Naive thymus-derived CD8-positive, alpha-beta T cell (primary cell): ENCODE data around the gene DLG5. TPM values are rescaled to one million over a fixed set of nuclear protein-coding genes. Genes with fewer than 3 reads are reported as not detected.

Experiments
- ATAC-seq, 2 donors: fragments of 150-1000 bp; cut with Tn5 transposase in 1 of 2; sonication (Bioruptor Pico), chemical (Tn5 transposase) in 1 of 2; 1 replicate in 1 of 2; 2 replicates in 1 of 2; pipeline ENCODE4 v1.10.0; 2021; ENCODE audit warnings: mild to moderate bottlenecking in 2 of 2, moderate library complexity in 2 of 2
- POLR2A ChIA-PET: fragments of 350-600 bp; sonication (Branson Sonifier 250); formaldehyde crosslinking; loops from one replicate; lab custom pipeline; 2021; ENCODE audit warnings: antibody characterized with exemption; lab: Charles Lee
- DNase-seq, 10 donors: peaks; one replicate each; pipeline versions ENCODE4 v3.0.0 to v3.0.0-alpha.2; 2020 to 2022
- H3K27ac Mint-ChIP-seq, 10 donors: one replicate each; pipeline ENCODE4 v1.8.0; 2020 to 2022; ENCODE audit warnings: mild to moderate bottlenecking in 10 of 10, mixed read lengths in 10 of 10, moderate library complexity in 4 of 10, inconsistent platforms in 1 of 10
- H3K27me3 Mint-ChIP-seq, 5 donors: one replicate each; pipeline ENCODE4 v1.8.0; 2021 to 2022; ENCODE audit warnings: mixed read lengths in 5 of 5
- H3K36me3 Mint-ChIP-seq, 3 donors: one replicate each; pipeline ENCODE4 v1.8.0; 2020 to 2022; ENCODE audit warnings: mixed read lengths in 3 of 3, mild to moderate bottlenecking in 2 of 3, inconsistent platforms in 1 of 3
- H3K4me1 Mint-ChIP-seq, 4 donors: one replicate each; pipeline ENCODE4 v1.8.0; 2021 to 2022; ENCODE audit warnings: mixed read lengths in 4 of 4
- H3K4me3 Mint-ChIP-seq, 10 donors: one replicate each; pipeline ENCODE4 v1.8.0; 2020 to 2022; ENCODE audit warnings: mild to moderate bottlenecking in 10 of 10, mixed read lengths in 10 of 10, moderate library complexity in 6 of 10, inconsistent platforms in 1 of 10
- H3K9me3 Mint-ChIP-seq, 9 donors: one replicate each; pipeline ENCODE4 v1.8.0; 2020 to 2022; ENCODE audit warnings: mixed read lengths in 9 of 9, mild to moderate bottlenecking in 3 of 9, inconsistent platforms in 1 of 9, moderate library complexity in 1 of 9
- polyA plus RNA-seq, 3 donors: library from polyadenylated mRNA; unstranded; fragments of 300-500 nt; fragmentation: Illumina TruSeq; gene quantifications; one replicate each; pipeline ENCODE4 v1.2.3, GENCODE V29; 2021
- total RNA-seq, 8 experiments: library from RNA in 2 of 8; stranded (reverse) in 2 of 8; gene quantifications; one replicate each; pipeline ENCODE4 v1.2.3 and lab custom pipeline; 2021 to 2026

DLG5 gene
- total and polyA plus RNA-seq, 5 experiments from 2014 or later, result 0.04 to 0.55 (median 0.42) TPM; not detected in 1

GRCh38 chr10:77756319-77757232, 170.0 kb downstream of the DLG5 start:
- POLR2A ChIA-PET, result no interaction called here
- DNase-seq (no peak), ATAC-seq (no peak)
- Mint-ChIP-seq H3K36me3 (no peaks in the 10 kb centered on the region), H3K4me3 (no peak overlapping the region), H3K9me3 (peaks cover 0 to 5% (median 0%) of the 10 kb centered on the region in 9 donors), H3K27me3 (peaks cover 3 to 18% (median 10%) of the 10 kb centered on the region in 5 donors), H3K4me1 (no peaks in the 10 kb centered on the region), H3K27ac (no peak overlapping the region)

GRCh38 chr10:77746047-77746707, 180.4 kb downstream of the DLG5 start:
- Mint-ChIP-seq H3K4me3 (no peak overlapping the region), H3K27me3 (peaks cover 10 to 37% (median 24%) of the 10 kb centered on the region in 5 donors), H3K4me1 (no peaks in the 10 kb centered on the region), H3K27ac (no peak overlapping the region), H3K9me3 (peaks cover 2 to 32% (median 17%) of the 10 kb centered on the region in 9 donors), H3K36me3 (peaks cover 0 to 20% (median 10%) of the 10 kb centered on the region in 3 donors)
- POLR2A ChIA-PET, result no interaction called here
- ATAC-seq (no peak), DNase-seq (no peak)

GRCh38 chr10:77744245-77744644, 182.3 kb downstream of the DLG5 start:
- POLR2A ChIA-PET, result no interaction called here
- Mint-ChIP-seq H3K9me3 (peaks cover 0 to 31% (median 21%) of the 10 kb centered on the region in 9 donors), H3K36me3 (peaks cover 0 to 22% (median 3%) of the 10 kb centered on the region in 3 donors), H3K27ac (no peak overlapping the region), H3K4me1 (no peaks in the 10 kb centered on the region), H3K27me3 (peaks cover 10 to 37% (median 19%) of the 10 kb centered on the region in 5 donors), H3K4me3 (no peak overlapping the region)
- no peak for ATAC-seq
- no peak for DNase-seq

GRCh38 chr10:77742172-77742571, 184.4 kb downstream of the DLG5 start:
- POLR2A ChIA-PET, result no interaction called here

GRCh38 chr10:77741746-77742145, 184.8 kb downstream of the DLG5 start:
- Mint-ChIP-seq H3K4me3 (no peak overlapping the region), H3K36me3 (peaks cover 0 to 37% (median 3%) of the 10 kb centered on the region in 3 donors), H3K4me1 (peaks cover 0 to 5% (median 2%) of the 10 kb centered on the region in 4 donors), H3K27me3 (peaks cover 4 to 28% (median 10%) of the 10 kb centered on the region in 5 donors), H3K27ac (no peak overlapping the region), H3K9me3 (peaks cover 8 to 46% (median 30%) of the 10 kb centered on the region in 9 donors)
- POLR2A ChIA-PET, result no interaction called here
- DNase-seq, result no peak
- ATAC-seq, result no peak

More at GRCh38 chr10:77742172-77742571, 184.4 kb downstream of the DLG5 start:
- H3K27me3 Mint-ChIP-seq, result peaks cover 8 to 32% (median 10%) of the 10 kb centered on the region in 5 donors
- no peak for DNase-seq
- H3K9me3 Mint-ChIP-seq, result peaks cover 4 to 41% (median 26%) of the 10 kb centered on the region in 9 donors
- no peak overlapping the region for H3K4me3 Mint-ChIP-seq
- peaks cover 0 to 5% (median 2%) of the 10 kb centered on the region in 4 donors for H3K4me1 Mint-ChIP-seq
- H3K36me3 Mint-ChIP-seq, result peaks cover 0 to 33% (median 3%) of the 10 kb centered on the region in 3 donors
- H3K27ac Mint-ChIP-seq, result no peak overlapping the region
- ATAC-seq, result no peak

Other genes with a start within 250 kb of the DLG5 start
- 10 to 100 TPM; 17.9 to 18.1 TPM for gene POLR3A, start 102.8 kb upstream of the DLG5 start, total RNA-seq
- 10 to 100 TPM in 1 of 3 donors, 1 to 10 TPM in 2; 7.3 to 10.3 (median 7.6) TPM for gene POLR3A, start 102.8 kb upstream of the DLG5 start, polyA plus RNA-seq
- gene RPS24, start 107.1 kb upstream of the DLG5 start, total RNA-seq, result 1,000 to 10,000 TPM; 2,141 to 2,273 TPM
- gene RPS24, start 107.1 kb upstream of the DLG5 start, polyA plus RNA-seq, result 1,000 to 10,000 TPM; 1,179 to 1,624 (median 1,569) TPM